NB4 (cell line): ENCODE results near the gene MAML2.

Experiments
- DNase-seq: peaks from one replicate; pipeline ENCODE4 v3.0.0; 2010; ENCODE audit warnings: low read depth
- H3K4me3 ChIP-seq: one replicate; pipeline ENCODE4 v1.5.1; 2011; ENCODE audit warnings: mild to moderate bottlenecking, low read depth, low read length, moderate library complexity
- CTCF ChIP-seq: IDR thresholded peaks from one replicate; pipeline ENCODE4 v1.5.1; 2012; ENCODE audit warnings: low read depth, low read length
- MAX ChIP-seq: IDR thresholded peaks from 2 replicates; pipeline ENCODE4 v1.6.1; 2011; ENCODE audit warnings: low read depth, low read length
- MYC ChIP-seq: IDR thresholded peaks from 2 replicates; pipeline ENCODE4 v1.6.1; 2011; ENCODE audit warnings: low read depth, low read length
- POLR2A ChIP-seq: IDR thresholded peaks from 2 replicates; pipeline ENCODE4 v1.6.1; 2011; ENCODE audit warnings: mild to moderate bottlenecking; ENCODE audit not compliant: insufficient read length; ENCODE audit errors: extremely low read depth

The MAML2 gene

GRCh38 chr11:96145163-96145585 is 197.8 kb downstream of the MAML2 start:
- TF ChIP-seq CTCF (no peak), POLR2A (no peak), MAX (no peak)
- DNase-seq = no peak
- no peak overlapping the region for H3K4me3 ChIP-seq

- no peak for DNase-seq
- no peak for TF ChIP-seq POLR2A
- no peak for TF ChIP-seq CTCF
- TF ChIP-seq MYC = no peak
- no peak for TF ChIP-seq MAX
- no peak overlapping the region for H3K4me3 ChIP-seq
Measured at GRCh38 chr11:96144553-96144952, 198.4 kb downstream of the MAML2 start.

DNA sequence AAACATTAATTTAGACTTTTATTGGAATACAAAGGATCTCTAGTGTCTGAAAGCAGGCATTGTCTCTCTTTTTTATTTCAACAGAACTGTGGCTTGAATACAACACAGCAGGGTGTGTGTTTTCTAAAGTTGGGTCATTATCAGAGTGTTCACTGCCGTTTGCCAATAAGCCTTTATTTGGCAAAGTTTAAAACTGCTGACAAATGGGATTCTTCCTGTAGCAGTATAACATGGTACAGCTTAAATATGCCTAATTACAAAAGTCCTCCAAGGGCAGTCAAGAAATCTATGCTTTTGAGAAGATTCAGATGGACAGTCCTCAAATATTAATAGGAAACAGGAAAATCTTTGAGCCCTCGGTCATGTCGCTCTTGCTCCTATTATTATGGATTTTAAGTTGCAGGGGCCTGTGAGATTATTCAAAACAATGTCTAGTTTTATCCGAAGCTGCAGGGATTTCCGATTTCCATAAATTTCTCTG is 199.9 kb downstream of the MAML2 start:
- no peak for TF ChIP-seq POLR2A
- no peak for TF ChIP-seq MYC
- no peak for TF ChIP-seq CTCF
- no peak for TF ChIP-seq MAX
- H3K4me3 ChIP-seq = no peak overlapping the region
- DNase-seq = no peak

- no peak overlapping the region for H3K4me3 ChIP-seq
- TF ChIP-seq MYC (no peak), MAX (no peak), CTCF (no peak), POLR2A (no peak)
- no peak for DNase-seq
Measured at GRCh38 chr11:96141626-96142025, 201.4 kb downstream of the MAML2 start.

GRCh38 chr11:96139691-96140090 is 203.3 kb downstream of the MAML2 start:
- no peak overlapping the region for H3K4me3 ChIP-seq
- TF ChIP-seq MYC = no peak
- DNase-seq = no peak

- TF ChIP-seq MYC (no peak), CTCF (no peak), POLR2A (no peak), MAX (no peak)
- no peak overlapping the region for H3K4me3 ChIP-seq
- DNase-seq = no peak
Measured at GRCh38 chr11:96137373-96137772, 205.6 kb downstream of the MAML2 start.
